Gastroesophageal sphincter (tissue), 3 donors: Measurements from ENCODE around the gene TEPSIN.

ENCODE experiments used
- EP300 ChIP-seq: sonication (generic); formaldehyde crosslinking; IDR thresholded peaks from one replicate; pipeline ENCODE4 v1.6.1; 2017; ENCODE audit warnings: antibody characterized with exemption, mild to moderate bottlenecking
- POLR2A ChIP-seq, 2 donors: fragments of 450-650 bp; IDR thresholded peaks; one replicate each; pipeline ENCODE4 v1.6.1; 2017; ENCODE audit warnings: antibody characterized with exemption in 2 of 2, mild to moderate bottlenecking in 2 of 2, moderate library complexity in 1 of 2
- POLR2AphosphoS5 ChIP-seq: sonication (generic); formaldehyde crosslinking; IDR thresholded peaks from one replicate; pipeline ENCODE4 v1.6.1; 2017; ENCODE audit warnings: antibody characterized with exemption
- TF ChIP-seq, protein P1 (sequence below), 4 experiments: fragments of 200-600 bp in 2 of 4; fragments of 450-650 bp in 2 of 4; sonication (generic) in 1 of 4; IDR thresholded peaks; one replicate each; pipeline ENCODE4 v1.5.1; 2017 to 2019; ENCODE audit warnings: antibody characterized with exemption in 4 of 4, mild to moderate bottlenecking in 2 of 4, moderate library complexity in 2 of 4

DNA sequence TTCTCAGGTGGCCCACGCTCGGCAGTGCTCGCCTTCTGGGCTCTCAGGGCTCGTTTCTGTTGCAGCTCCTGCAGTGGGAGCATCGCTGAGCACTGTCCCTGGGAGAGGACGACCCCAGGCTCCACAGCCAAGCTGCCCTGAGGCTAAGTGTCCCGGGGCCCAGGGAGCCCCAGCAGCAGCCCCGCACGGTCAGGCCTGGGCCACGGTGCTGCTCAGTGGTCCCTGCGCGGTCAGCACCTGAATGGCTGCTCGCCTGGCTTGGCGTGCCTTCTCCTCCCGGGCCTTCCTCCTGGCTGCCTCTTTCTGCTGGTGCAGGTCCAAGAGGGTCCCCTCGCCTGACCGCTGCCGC is 39.4 kb downstream of the TEPSIN start:
- TF ChIP-seq, protein P1, sequence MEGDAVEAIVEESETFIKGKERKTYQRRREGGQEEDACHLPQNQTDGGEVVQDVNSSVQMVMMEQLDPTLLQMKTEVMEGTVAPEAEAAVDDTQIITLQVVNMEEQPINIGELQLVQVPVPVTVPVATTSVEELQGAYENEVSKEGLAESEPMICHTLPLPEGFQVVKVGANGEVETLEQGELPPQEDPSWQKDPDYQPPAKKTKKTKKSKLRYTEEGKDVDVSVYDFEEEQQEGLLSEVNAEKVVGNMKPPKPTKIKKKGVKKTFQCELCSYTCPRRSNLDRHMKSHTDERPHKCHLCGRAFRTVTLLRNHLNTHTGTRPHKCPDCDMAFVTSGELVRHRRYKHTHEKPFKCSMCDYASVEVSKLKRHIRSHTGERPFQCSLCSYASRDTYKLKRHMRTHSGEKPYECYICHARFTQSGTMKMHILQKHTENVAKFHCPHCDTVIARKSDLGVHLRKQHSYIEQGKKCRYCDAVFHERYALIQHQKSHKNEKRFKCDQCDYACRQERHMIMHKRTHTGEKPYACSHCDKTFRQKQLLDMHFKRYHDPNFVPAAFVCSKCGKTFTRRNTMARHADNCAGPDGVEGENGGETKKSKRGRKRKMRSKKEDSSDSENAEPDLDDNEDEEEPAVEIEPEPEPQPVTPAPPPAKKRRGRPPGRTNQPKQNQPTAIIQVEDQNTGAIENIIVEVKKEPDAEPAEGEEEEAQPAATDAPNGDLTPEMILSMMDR (IDR thresholded peaks at IDR 0.05) = no peak
- no peak for TF ChIP-seq POLR2A (IDR thresholded peaks at IDR 0.05)
- no peak for TF ChIP-seq POLR2AphosphoS5
- TF ChIP-seq EP300 = no peak
